ENCODE measurements around the gene ACADS. TPM values are rescaled to one million over a fixed set of nuclear protein-coding genes. Genes with fewer than 3 reads are reported as not detected.

ACADS gene
- total RNA-seq, 1 experiment from 2014 or later, result 12.5 TPM

GRCh38 chr12:120767071-120768024 lies 41.7 kb downstream of the ACADS start:
- TF ChIP-seq CTCF (IDR thresholded peaks at IDR 0.05; ENCODE audit: insufficient read depth in 1 of 2, low read depth in 1 of 2, low read length in 1 of 2, severe bottlenecking in 1 of 2, unreplicated experiment in 1 of 2), result no peak
- intact Hi-C loops (cut with micrococcal nuclease; ENCODE audit: unreplicated experiment), result no loop called here
- BruUV-seq (replicated peaks), result no TSS peak
- H3K4me3 Mint-ChIP-seq (ENCODE audit: unreplicated experiment), result no peak overlapping the region
- H3K27ac Mint-ChIP-seq (ENCODE audit: unreplicated experiment), result peak overlapping the region; percentile 22
- H3K4me1 ChIP-seq, result peaks cover 21% of the 10 kb centered on the region; the same call in 1 of the 2 replicates
- POLR2A ChIA-PET, result no interaction called here
- DNase-seq, result peak in 1 of 2 experiments; percentile 58
- H3K4me3 ChIP-seq (ENCODE audit: low read depth, low read length), result no peak overlapping the region
- no peaks in the 10 kb centered on the region for H3K9me3 ChIP-seq
- no peaks in the 10 kb centered on the region for H3K27me3 Mint-ChIP-seq (ENCODE audit: insufficient read depth, unreplicated experiment)
- CTCF ChIA-PET, result interaction anchor here (1.3 kb wide), 1 partner anchor 9 kb away, joined by 4 read pairs; no protein-coding TSS in a partner anchor
- peaks cover 6% of the 10 kb centered on the region for H3K4me1 Mint-ChIP-seq (ENCODE audit: low read depth, unreplicated experiment)
- peaks cover 69% of the 10 kb centered on the region for H3K36me3 Mint-ChIP-seq (ENCODE audit: insufficient read depth, unreplicated experiment)
- H3K9me3 Mint-ChIP-seq (ENCODE audit: unreplicated experiment), result no peaks in the 10 kb centered on the region
- peaks cover 6% of the 10 kb centered on the region for H3K36me3 ChIP-seq (ENCODE audit: control insufficient read depth, insufficient read depth, low read length)
- no peaks in the 10 kb centered on the region for H3K27me3 ChIP-seq (replicated peaks; ENCODE audit: control insufficient read depth, insufficient read depth, low read length)

- peaks cover 11% of the 10 kb centered on the region for H3K4me1 Mint-ChIP-seq (ENCODE audit: low read depth, unreplicated experiment)
- peaks cover 44% of the 10 kb centered on the region for H3K36me3 Mint-ChIP-seq (ENCODE audit: insufficient read depth, unreplicated experiment)
- Histone ChIP-seq H3K4me3 (ENCODE audit: low read depth, low read length) (no peak overlapping the region), H3K4me1 (peaks cover 21% of the 10 kb centered on the region; the same call in 1 of the 2 replicates), H3K27me3 (replicated peaks; ENCODE audit: control insufficient read depth, insufficient read depth, low read length) (no peaks in the 10 kb centered on the region), H3K9me3 (no peaks in the 10 kb centered on the region), H3K36me3 (ENCODE audit: control insufficient read depth, insufficient read depth, low read length) (peaks cover 6% of the 10 kb centered on the region; the same call in 1 of the 2 replicates)
- ChIA-PET CTCF (no interaction called here), POLR2A (no interaction called here)
- no peak overlapping the region for H3K27ac Mint-ChIP-seq (ENCODE audit: unreplicated experiment)
- intact Hi-C loops (cut with micrococcal nuclease; ENCODE audit: unreplicated experiment), result no loop called here
- H3K27me3 Mint-ChIP-seq (ENCODE audit: insufficient read depth, unreplicated experiment), result no peaks in the 10 kb centered on the region
- no peak for TF ChIP-seq CTCF (IDR thresholded peaks at IDR 0.05; ENCODE audit: insufficient read depth in 1 of 2, low read depth in 1 of 2, low read length in 1 of 2, severe bottlenecking in 1 of 2, unreplicated experiment in 1 of 2)
- H3K4me3 Mint-ChIP-seq (ENCODE audit: unreplicated experiment), result no peak overlapping the region
- no peaks in the 10 kb centered on the region for H3K9me3 Mint-ChIP-seq (ENCODE audit: unreplicated experiment)
- no peak for DNase-seq
- no TSS peak for BruUV-seq (replicated peaks)
Measured at GRCh38 chr12:120771097-120771496, 45.5 kb downstream of the ACADS start.

GRCh38 chr12:120774169-120774916 lies 48.7 kb downstream of the ACADS start:
- no peak for TF ChIP-seq CTCF (IDR thresholded peaks at IDR 0.05; ENCODE audit: insufficient read depth in 1 of 2, low read depth in 1 of 2, low read length in 1 of 2, severe bottlenecking in 1 of 2, unreplicated experiment in 1 of 2)
- no peaks in the 10 kb centered on the region for H3K27me3 ChIP-seq (replicated peaks; ENCODE audit: control insufficient read depth, insufficient read depth, low read length)
- Mint-ChIP-seq H3K27me3 (ENCODE audit: insufficient read depth, unreplicated experiment) (no peaks in the 10 kb centered on the region), H3K4me3 (ENCODE audit: unreplicated experiment) (no peak overlapping the region), H3K9me3 (ENCODE audit: unreplicated experiment) (no peaks in the 10 kb centered on the region), H3K4me1 (ENCODE audit: low read depth, unreplicated experiment) (peaks cover 10% of the 10 kb centered on the region), H3K27ac (ENCODE audit: unreplicated experiment) (no peak overlapping the region), H3K36me3 (ENCODE audit: insufficient read depth, unreplicated experiment) (peaks cover 36% of the 10 kb centered on the region)
- no peak for DNase-seq
- H3K4me3 ChIP-seq (ENCODE audit: low read depth, low read length), result no peak overlapping the region
- no TSS peak for BruUV-seq (replicated peaks)
- H3K4me1 ChIP-seq, result no peaks in the 10 kb centered on the region
- POLR2A ChIA-PET, result interaction anchor here (0.6 kb wide), 1 partner anchor 523 kb away, joined by 3 read pairs; no protein-coding TSS in a partner anchor
- no peaks in the 10 kb centered on the region for H3K9me3 ChIP-seq
- intact Hi-C loops (cut with micrococcal nuclease; ENCODE audit: unreplicated experiment), result no loop called here
- CTCF ChIA-PET, result no interaction called here
- H3K36me3 ChIP-seq (ENCODE audit: control insufficient read depth, insufficient read depth, low read length), result peaks cover 2% of the 10 kb centered on the region; the same call in 1 of the 2 replicates

All from Caco-2 (cell line).